ENCODE data around the gene MRPL30. TPM values are rescaled to one million over a fixed set of nuclear protein-coding genes. Genes with fewer than 3 reads are reported as not detected.

MRPL30 gene
- total RNA-seq, 1 experiment from 2014 or later = 25.6 TPM

DNA sequence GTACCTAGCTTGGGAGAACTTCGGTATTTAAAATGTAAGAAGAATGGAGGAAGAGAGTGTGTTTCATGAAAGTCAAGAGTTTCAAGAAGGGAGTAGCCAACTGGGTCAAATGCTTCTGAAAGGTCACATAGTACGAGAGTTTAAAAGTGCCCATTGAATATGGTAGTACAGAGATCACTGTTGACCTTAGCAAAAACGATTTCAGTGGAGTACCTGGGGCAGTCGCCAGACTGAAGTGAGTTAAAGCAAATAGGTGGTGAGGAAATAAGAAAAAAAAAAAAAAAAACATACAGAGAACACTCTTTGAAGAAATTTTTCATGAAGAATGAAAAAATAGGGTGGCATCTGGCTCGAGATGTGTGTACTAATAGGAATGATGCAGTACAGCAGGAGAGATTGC, 14.8 kb upstream of the MRPL30 start:
- Histone ChIP-seq H3K9me3 (ENCODE audit: control insufficient read depth, insufficient read depth, low read depth, low read length) (no peaks in the 10 kb centered on the region), H3K27me3 (ENCODE audit: control insufficient read depth, insufficient read depth, low read length) (no peaks in the 10 kb centered on the region), H3K27ac (ENCODE audit: low read length) (no peak overlapping the region), H3K36me3 (ENCODE audit: control insufficient read depth, insufficient read depth, low read length) (peaks cover 27% of the 10 kb centered on the region), H3K4me1 (ENCODE audit: control insufficient read depth, insufficient read depth, low read length) (no peaks in the 10 kb centered on the region), H3K4me3 (ENCODE audit: low read depth in 2 of 2, low read length in 2 of 2) (no peak overlapping the region)
- ChIA-PET CTCF (no interaction called here), POLR2A (no interaction called here)
- ATAC-seq (no peak), DNase-seq (ENCODE audit: low read depth, low spot score) (no peak)
- in situ Hi-C loops (cut with HindIII; ENCODE audit: low pct_unique_long_range_greater_than_20kb, low sequenced_read_pairs) (no loop called here), intact Hi-C loops (cut with micrococcal nuclease; ENCODE audit: unreplicated experiment) (no loop called here)
- no TSS peak for BruUV-seq (replicated peaks)
- TF ChIP-seq, protein P1, sequence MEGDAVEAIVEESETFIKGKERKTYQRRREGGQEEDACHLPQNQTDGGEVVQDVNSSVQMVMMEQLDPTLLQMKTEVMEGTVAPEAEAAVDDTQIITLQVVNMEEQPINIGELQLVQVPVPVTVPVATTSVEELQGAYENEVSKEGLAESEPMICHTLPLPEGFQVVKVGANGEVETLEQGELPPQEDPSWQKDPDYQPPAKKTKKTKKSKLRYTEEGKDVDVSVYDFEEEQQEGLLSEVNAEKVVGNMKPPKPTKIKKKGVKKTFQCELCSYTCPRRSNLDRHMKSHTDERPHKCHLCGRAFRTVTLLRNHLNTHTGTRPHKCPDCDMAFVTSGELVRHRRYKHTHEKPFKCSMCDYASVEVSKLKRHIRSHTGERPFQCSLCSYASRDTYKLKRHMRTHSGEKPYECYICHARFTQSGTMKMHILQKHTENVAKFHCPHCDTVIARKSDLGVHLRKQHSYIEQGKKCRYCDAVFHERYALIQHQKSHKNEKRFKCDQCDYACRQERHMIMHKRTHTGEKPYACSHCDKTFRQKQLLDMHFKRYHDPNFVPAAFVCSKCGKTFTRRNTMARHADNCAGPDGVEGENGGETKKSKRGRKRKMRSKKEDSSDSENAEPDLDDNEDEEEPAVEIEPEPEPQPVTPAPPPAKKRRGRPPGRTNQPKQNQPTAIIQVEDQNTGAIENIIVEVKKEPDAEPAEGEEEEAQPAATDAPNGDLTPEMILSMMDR (IDR thresholded peaks at IDR 0.05) = no peak
- TF ChIP-seq, protein P2, sequence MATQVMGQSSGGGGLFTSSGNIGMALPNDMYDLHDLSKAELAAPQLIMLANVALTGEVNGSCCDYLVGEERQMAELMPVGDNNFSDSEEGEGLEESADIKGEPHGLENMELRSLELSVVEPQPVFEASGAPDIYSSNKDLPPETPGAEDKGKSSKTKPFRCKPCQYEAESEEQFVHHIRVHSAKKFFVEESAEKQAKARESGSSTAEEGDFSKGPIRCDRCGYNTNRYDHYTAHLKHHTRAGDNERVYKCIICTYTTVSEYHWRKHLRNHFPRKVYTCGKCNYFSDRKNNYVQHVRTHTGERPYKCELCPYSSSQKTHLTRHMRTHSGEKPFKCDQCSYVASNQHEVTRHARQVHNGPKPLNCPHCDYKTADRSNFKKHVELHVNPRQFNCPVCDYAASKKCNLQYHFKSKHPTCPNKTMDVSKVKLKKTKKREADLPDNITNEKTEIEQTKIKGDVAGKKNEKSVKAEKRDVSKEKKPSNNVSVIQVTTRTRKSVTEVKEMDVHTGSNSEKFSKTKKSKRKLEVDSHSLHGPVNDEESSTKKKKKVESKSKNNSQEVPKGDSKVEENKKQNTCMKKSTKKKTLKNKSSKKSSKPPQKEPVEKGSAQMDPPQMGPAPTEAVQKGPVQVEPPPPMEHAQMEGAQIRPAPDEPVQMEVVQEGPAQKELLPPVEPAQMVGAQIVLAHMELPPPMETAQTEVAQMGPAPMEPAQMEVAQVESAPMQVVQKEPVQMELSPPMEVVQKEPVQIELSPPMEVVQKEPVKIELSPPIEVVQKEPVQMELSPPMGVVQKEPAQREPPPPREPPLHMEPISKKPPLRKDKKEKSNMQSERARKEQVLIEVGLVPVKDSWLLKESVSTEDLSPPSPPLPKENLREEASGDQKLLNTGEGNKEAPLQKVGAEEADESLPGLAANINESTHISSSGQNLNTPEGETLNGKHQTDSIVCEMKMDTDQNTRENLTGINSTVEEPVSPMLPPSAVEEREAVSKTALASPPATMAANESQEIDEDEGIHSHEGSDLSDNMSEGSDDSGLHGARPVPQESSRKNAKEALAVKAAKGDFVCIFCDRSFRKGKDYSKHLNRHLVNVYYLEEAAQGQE (IDR thresholded peaks at IDR 0.05; ENCODE audit: insufficient read depth in 1 of 2, low read depth in 2 of 2, low read length in 1 of 2) = no peak
- no peak for TF ChIP-seq POLR2AphosphoS5 (IDR thresholded peaks at IDR 0.05; ENCODE audit: low read depth, low read length)
- TF ChIP-seq SIN3A (IDR thresholded peaks at IDR 0.05; ENCODE audit: borderline replicate concordance, insufficient read depth, low read depth, low read length) = no peak

DNA sequence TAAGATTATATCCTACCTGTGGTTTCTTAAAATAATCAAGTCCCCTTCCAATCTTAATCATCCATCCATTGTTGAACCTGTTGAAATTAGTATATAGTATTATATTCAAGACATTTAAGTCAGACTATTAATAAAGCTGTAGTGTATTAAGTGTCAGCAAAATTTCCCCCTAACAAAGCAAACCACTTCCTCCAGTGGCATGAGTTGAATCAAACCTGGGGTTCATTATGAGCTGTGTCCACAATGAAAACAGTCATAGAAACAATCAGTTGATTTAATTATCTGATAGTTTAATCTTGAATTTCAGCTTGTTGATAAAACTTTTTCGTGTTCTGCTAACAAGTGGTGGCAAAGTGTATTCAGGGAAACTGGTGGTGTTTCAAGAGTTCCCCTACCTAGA, 11.4 kb upstream of the MRPL30 start:
- CTCF ChIA-PET = no interaction called here
- POLR2A ChIA-PET = no interaction called here
- peaks cover 41% of the 10 kb centered on the region for H3K36me3 ChIP-seq (ENCODE audit: control insufficient read depth, insufficient read depth, low read length)

More for the DNA sequence above, 11.4 kb upstream of the MRPL30 start:
- no peaks in the 10 kb centered on the region for H3K9me3 ChIP-seq (ENCODE audit: control insufficient read depth, insufficient read depth, low read depth, low read length)
- H3K27ac ChIP-seq (ENCODE audit: low read length) = no peak overlapping the region
- H3K27me3 ChIP-seq (ENCODE audit: control insufficient read depth, insufficient read depth, low read length) = no peaks in the 10 kb centered on the region
- TF ChIP-seq POLR2AphosphoS5 (IDR thresholded peaks at IDR 0.05; ENCODE audit: low read depth, low read length) (no peak), SIN3A (IDR thresholded peaks at IDR 0.05; ENCODE audit: borderline replicate concordance, insufficient read depth, low read depth, low read length) (no peak)
- TF ChIP-seq, protein P1 (IDR thresholded peaks at IDR 0.05) = no peak
- no peak for ATAC-seq
- intact Hi-C loops (cut with micrococcal nuclease; ENCODE audit: unreplicated experiment) = no loop called here
- no peak overlapping the region for H3K4me3 ChIP-seq (ENCODE audit: low read depth in 2 of 2, low read length in 2 of 2)
- no peak for DNase-seq (ENCODE audit: low read depth, low spot score)
- in situ Hi-C loops (cut with HindIII; ENCODE audit: low pct_unique_long_range_greater_than_20kb, low sequenced_read_pairs) = no loop called here
- H3K4me1 ChIP-seq (ENCODE audit: control insufficient read depth, insufficient read depth, low read length) = no peaks in the 10 kb centered on the region
- BruUV-seq (replicated peaks) = no TSS peak
